ENCODE data around the gene ATXN7.

Gene ATXN7

DNA sequence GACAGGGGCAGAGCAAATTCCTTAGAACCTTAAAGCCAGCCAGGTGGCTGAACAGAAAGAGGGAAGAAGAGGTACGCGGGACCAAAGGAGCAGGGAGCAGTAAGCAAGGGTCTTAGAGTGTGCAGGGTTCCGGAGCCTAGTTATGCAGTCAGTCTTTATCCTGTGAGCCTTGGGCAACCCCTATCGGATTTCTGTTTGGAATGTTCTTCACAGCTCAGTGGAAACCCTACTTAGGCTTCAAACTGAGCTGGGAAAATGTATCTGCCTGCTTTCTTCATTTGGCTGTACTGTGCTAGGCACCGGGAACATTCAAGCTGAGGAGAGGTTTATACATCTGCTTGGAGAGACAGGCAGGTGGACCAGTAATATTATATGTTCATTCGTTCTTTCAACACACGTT is 122.5 kb downstream of the ATXN7 start:
- DNase-seq (ENCODE audit: low spot score): no peak

DNA sequence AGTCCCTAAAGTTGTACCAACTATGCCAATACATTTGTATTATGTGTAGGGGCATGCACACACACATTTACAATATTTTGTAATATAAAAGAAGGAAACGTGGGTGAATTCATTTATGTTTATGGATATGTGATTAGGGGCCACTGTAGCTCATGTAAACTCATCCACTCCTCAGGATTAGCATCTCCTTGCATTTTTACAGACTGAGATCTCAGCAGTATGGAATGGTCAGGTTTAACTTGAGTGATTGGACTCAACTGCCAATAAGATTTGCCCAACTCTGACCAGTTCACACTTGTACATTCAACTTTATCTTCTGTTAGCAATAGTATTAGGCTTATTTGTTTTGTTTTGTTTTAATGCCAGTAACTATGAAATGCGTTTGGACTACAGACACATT is 123.2 kb downstream of the ATXN7 start:
- DNase-seq (ENCODE audit: low spot score): no peak

DNA sequence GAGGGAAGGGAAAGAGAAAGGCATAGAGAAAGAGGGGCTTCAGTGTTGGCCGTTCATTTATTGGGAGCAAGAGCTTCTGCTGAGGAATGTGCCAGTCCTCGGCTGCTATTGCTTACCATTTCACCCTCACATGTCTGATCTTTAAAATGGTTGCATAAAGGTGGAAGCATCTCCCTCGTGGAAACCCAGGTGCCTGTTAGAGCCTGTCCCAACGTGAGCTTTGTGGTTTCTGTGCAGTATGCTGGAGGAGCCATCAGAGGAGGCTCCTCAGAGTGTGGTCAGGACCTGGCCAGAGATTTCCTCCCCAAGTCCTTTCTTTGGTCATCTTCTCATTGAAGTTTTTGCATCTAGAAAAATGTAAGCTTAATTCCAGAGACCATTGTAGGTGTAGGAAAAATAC is 125.3 kb downstream of the ATXN7 start:
- DNase-seq (ENCODE audit: low spot score): no peak

DNA sequence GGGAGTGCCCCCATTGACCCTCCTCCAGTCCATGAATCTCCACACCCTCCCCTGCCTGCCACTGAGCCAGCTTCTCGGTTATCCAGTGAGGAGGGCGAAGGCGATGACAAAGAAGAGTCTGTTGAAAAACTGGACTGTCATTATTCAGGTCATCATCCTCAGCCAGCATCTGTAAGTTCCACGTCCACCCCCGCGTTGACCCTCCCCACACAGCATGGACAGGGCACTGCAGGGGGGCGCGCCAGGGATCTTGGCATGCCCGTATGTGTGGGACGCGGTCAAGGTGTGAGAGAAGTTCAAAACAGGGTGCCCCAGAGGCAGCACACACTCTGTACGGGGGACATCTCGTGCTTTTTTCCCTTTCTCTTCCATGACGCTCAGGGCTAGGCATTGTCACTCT is 126.5 kb downstream of the ATXN7 start:
- DNase-seq (ENCODE audit: low spot score): no peak

DNA sequence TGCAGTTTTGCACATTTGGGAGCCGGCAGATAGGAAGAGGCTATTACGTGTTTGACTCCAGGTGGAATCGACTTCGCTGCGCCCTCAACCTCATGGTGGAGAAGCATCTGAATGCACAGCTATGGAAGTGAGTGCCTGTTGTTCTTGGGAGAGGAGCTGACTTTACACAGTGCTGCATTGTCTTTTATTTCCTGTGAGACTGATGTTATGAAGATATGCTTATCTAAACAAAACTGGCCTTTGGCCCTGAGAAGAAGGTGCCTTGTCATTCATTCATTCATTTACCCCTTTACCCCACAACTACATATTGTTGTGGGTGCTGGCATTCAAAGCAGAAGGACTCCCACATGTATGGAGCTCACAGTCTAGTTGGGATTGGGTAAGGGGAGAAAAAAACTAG is 127.1 kb downstream of the ATXN7 start:
- DNase-seq (ENCODE audit: low spot score): no peak

DNA sequence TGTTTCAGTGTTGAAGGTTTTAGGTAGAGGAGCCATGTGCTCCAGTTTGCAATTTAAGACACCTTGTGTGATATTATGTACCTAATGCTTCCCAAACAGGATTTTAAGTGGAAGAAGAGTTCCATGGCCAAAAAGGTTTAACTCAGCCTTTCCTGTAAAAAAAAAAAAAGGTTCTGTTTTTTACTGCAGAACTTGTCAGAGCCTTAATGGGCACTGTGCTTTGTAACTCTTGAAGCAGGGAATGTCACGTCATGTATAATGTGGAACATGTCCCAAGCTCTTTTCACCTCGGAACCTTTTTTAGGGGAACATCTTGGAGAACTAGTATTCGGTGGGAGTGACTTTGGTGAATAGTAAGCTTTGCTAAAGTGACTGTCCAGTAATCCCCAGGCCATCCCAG is 128.0 kb downstream of the ATXN7 start:
- DNase-seq (ENCODE audit: low spot score): no peak

DNA sequence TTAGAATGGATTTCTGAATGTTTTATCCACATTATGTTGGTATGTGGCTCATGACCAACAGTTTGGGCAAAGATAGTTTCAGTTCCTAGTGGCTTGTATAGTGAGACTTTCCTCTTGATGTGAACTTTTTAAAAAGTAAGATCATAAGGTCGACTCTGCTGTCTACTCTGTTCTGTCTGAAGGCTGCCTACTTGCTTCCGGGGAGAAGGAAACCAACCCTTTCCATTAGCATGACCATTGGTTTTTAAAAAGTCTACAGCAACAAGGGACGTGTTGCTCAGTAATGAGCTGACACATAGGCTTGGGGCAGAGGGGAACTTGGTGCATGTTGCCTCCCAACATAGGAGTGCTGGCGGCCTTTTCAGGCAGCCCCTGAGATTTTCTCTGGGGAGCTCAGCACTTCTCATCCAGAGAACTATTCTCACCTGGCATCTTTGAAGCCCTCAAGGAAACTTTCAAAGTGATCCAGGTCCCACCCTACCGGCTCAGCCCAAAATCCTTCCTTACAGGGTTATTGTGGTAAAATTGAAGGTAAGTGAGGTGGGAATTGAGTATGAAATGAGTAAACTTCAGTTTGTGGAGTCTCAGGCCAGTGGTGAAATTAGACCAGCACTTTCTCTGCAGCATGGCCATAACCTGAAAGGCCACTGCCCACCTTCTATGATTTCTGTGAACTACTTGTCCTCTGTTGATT is 129.0 kb downstream of the ATXN7 start:
- no peak for DNase-seq (ENCODE audit: low spot score)

DNA sequence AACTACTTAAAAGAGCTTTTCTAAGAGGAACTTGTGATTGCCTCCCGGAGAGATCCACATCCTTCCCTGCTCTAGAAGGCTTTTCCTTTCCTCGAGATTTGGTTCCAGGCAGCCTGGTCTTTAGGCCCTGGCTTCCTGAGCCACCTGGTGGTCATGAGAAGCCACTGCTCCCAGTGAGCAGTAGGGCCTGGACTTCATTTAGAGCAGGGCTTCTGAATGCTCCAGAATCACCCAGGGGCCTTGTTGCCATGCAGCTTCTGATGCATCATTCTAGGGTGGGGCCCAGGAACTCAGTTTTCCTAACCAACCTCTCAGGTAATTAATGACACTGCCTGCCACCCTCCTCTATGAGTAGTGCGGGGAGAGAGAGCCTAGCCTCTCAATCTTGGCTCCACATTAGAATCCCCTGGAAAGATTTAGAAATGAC is 130.0 kb downstream of the ATXN7 start:
- DNase-seq (ENCODE audit: low spot score): peak; percentile 42

DNA sequence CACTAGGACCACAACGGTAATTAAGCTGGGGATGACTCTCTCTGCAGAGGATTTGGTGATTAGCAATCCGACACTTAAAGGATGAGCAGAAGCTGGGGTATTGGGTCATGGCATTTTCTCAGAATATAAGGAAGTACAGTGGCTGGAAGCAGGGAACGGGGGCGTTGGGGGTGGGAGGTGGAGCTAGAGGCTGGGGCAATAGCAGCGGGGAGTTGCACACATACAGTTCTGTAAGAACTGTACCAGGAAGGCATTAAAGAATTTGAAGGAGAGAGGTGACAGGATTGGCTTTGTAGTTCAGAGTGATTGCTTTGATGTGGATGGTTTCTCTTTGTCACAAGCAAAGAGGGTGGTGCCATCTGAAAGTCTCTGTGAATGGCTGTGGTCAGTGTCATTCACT is 131.4 kb downstream of the ATXN7 start:
- no peak for DNase-seq (ENCODE audit: low spot score)

DNA sequence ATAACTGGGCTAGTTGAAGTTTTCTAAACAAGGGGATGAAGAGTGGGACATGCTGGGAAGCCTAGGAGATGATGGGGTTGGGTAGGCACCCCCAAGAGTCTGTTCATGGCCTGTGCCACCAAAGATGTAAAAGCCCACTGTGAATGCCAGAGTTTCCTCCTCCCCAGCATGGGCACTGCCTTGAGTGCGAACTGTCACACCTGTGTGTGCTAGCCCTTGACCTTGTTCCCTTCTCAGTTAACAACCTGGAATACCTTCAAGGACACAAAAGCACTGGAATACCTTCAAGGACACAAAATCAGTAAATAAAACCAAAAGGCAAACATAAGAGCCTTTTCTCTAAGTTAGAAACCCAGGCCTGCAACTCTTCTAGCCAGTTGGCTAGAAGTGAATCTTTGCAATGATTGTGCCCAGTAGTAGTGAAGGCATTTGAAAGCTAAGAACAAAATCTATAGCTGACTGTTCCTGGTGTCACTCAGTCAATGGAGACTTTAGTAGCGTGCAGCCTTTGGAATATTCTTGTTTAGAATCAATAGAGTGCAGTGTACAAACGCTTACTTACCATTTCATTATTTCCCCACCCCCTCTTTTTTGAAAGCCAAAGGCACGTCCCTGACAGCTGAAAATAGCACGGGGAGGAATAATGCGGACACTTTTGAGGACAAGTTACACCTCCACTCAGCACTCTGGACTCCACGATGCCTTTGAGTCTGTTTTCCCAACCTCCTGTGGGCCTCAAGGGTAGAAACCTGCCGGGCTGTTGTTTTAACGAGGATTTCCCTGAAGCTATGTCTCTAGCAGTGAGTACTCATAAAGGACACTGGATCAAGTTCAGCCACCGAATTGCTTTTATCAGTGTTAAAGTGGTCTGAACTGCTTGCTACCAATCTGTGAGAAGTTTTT is 135.4 kb downstream of the ATXN7 start:
- DNase-seq (ENCODE audit: low spot score): no peak

DNA sequence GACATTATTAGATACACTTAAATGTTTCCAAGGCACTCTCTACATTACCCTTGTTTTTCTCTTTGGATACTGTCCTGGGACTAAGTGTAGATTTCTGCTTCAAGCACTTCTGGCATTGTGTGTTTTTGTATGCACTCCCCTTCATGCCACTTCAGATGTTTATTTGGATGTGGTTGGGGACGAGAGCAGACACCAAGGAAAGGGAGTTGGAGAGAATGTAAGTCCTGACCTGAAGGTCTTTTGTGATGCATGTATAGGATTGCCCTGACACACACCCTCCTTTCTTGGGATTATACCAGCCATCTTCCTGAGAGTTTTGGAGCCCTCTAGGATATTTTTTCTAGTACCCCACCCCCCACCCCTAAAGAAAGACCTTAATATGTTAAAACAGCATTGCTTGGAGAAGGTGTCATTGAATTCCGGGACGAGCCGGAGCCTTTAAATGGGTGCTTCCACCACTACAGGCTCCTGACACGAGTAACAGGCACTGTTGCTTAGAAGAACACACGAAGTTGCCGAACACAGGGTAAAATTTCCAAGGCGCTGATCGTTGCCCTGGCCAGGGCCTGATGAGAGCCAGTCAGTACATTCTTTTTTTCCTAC is 136.9 kb downstream of the ATXN7 start:
- DNase-seq (ENCODE audit: low spot score): no peak

DNA sequence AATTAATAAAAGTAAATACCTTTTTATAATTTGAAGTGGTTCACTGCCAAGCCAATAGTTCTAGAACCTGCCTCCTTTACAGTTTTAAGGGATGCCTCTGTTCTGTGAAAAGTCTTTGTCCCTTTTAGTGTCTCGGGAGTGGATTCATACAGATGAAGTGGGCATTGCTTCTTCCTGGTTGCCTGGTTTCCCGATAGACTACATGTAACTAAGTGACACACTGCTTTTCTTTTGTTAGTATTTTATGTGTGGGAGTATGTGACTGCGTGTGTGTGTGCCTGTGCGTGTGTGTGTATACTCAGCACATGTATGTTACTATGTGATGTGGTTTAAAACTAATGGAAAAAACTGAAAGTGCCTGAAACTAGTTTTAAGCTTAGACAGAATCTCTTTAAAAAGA is 138.6 kb downstream of the ATXN7 start:
- DNase-seq (ENCODE audit: low spot score): no peak

DNA sequence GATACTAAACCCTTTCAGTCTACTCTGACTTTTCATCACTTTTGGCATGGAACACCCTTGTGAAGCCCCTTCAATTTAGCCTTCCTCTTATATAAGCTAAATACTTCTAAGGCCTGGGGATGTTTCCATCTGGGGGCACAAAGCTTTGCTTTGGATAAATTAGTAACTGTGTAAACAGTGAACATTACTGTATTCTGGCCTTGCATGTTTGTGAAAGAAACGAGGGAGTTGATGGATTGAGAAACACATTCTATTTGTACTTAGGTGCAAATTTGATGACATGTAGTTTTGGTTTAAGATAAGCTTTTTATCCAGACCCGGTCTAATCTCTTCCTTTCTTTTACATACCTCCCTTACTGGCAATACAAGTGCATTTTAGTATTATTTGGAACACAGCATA is 139.9 kb downstream of the ATXN7 start:
- DNase-seq (ENCODE audit: low spot score): no peak

DNA sequence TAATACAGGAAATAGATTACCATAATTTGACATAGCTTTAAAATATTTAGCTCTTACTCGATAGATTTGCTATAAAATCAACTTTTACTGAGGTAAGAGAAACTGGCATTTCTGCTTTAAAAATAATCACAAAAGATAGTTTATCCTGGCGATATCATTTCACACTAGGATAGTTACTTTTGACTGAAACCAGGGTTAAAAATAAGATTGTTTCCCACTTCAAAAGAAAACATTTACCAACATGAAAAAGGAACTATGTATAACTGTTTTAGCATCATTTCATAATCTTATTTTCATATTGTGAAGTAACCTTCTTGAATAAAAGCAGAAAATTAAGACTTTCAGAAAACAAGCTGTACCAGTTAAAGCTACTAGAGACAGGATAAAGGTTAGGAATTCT is 144.3 kb downstream of the ATXN7 start:
- no peak for DNase-seq (ENCODE audit: low spot score)

DNA sequence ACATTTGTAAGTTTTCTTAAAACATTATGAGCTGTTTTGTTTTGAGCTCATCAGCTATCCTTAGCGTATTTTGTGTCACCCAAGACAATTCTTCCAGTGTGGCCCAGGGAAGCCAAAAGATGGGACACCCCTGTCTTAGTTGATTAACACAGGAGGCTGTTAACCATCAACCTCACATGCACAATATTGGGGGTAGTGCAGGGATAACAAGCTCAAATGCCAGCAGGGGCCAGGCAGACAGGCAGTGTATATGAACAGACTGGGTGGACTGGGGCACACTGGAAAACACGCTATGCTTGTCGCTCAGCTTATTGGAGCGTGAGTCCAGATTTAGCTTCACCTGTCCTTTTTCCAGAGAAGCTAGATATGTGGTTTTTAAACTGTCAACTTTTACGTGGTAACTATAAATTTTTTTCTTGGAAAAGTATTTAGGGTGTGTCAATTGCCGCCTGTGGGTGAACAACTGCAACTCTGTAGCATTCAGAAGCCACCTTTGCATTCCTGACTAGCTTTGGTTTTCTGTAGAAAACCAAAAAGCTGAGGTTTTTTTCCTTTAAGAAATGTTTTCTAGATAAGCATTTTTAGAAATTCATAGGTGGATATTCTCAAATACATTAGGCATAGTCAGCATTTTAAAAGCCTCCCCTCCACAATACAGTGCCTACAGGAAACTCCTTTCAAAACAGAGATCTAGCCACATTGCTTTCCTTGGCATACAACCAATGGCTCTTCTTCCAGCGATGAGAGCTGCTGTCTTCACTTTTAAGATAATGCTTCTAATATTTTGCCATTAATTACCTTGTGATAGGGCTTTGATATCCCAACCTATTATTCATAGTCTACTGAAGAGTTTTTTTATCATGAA is 145.1 kb downstream of the ATXN7 start:
- no peak for DNase-seq (ENCODE audit: low spot score)

DNA sequence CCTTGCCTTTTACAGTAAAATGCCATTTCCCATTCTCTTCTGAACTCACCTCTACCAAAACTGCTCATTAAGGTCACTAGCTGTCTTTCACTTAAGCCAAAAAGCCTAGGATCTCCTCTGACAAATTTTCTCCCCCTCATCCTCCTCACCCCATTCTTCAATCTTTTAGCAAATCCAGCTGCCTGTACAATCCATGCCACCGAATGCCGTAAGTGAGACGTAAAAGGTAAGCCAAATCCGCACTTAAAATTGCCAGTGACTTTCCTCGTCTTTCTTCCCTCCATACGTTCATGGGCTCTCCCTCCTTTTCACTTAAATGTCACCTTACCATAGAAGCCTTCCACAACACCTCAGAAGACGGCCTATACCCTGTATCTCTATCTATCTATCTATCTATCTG is 145.9 kb downstream of the ATXN7 start:
- DNase-seq (ENCODE audit: low spot score): no peak

DNA sequence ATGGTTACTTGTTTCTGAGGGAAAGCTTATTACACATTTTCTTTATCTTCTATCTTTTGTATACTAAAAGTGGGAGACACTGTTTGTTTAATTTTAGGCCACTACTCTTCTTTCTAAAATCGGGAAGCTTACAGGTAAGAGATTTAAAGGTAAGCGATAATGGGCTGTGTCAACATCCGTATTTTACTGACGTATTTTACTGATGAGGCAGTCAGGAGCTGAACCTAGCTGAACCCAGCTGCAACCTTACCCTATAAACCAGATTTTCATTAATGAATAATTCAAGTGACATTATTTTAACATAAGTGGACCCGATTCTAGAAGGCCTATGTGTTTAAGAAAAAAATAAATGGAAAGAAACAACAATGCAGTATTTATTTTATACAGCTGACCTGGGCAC is 146.5 kb downstream of the ATXN7 start:
- no peak for DNase-seq (ENCODE audit: low spot score)

DNA sequence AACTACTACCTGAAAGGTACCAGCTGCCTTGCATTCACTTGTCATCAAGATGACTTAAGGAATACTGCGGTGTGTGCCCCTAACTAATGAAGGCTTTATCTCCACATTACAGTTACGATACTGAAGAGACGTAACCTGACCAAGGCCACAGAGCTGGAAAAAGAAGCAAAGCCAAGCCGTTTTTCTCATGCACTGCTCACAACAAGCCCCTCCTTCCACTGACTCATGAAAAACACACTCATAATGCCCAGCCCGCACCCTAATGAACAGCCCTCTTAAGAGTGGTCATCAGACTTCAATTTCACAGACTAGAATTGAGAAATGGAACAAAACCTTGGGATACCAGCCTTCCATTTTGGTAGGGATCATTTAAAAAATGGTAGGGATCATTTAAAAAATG is 148.0 kb downstream of the ATXN7 start:
- DNase-seq (ENCODE audit: low spot score): no peak

DNA sequence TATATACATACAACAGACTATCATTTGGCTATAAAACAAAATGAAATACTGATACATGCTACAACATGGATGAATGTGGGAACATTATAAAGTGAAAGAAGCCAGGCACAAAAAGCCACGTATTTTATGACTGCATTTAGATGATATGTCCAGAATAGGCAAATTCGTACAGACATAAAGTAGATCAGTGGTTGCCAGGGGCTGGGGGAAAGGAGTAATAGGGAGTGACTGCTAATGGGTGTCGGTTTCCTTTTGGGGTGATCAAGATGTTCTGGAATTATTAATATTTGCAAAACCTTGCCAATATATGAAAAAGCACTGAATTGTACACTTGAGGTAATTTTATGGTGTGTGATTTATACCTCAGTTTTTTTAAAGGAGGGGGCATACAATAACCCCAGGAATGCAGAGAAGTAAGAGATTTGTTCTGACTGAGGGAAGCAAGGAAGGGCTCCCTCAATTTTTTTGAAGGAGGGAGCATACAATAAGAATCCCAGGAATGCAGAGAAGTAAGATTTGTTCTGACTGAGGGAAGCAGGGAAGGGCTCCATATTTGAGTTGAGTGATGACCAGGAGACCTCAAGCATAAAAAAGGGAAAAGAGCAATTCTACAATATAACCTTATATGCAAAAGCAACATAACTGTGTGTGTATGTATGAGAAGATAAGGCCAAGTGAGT is 153.4 kb downstream of the ATXN7 start:
- DNase-seq (ENCODE audit: low spot score): no peak

DNA sequence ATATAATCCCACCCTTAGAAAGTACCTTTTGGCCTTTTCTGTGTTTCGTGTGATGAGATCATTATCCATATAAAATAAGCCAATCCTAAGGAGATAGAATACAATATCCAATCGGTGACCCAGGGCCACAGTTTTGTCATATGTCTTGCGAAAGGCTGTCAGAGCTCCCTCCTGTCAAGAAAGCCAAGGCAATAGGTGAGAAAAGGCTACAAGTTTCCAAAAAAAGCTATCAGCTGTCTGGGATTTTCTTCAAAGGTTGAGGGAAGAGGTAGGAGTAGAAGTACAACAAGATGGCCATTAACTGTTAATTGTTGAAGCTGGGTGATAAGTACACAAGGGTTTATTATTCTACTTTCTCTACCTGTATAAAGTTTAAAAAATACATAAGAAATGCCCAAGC is 155.6 kb downstream of the ATXN7 start:
- DNase-seq (ENCODE audit: low spot score): no peak

DNA sequence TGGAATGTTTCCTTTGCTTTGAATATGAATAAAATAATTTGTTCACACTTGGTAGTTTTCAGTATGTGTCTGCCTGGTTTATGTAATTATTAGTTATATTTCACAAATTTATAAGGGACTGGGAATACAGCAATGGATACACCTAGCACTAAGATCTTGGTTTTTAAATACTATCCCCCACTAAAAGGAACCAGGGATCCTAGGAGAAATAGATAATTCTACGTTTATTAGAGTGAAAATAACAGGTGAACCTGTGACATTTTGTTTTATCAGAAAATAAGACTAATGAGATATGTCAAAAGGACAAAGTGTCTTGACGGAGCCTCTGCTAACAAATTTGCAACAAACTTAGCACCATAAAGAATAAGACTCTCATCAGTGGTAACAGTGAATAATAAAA is 156.2 kb downstream of the ATXN7 start:
- DNase-seq (ENCODE audit: low spot score): no peak

DNA sequence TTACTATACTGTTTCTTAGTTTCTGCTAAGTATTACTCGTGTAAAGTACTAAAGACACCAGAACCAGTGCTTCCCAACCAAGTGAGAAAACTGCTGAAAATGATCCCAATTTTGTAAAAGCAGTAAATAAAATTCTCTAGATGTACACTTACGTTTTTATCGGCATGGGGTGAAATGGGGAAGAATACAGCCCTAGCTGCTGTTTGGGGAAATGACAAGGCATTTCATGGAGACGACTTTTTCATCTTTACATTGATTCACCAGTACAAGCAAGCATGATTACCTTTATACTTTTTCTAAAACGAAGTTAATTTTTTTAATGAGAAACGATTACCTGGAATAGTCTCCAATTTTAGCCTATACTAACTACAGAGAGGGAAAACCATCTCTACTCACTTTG is 158.3 kb downstream of the ATXN7 start:
- no peak for DNase-seq (ENCODE audit: low spot score)
